Loucy (cell line): ENCODE measurements around the gene MYH15.

Experiments used
- EZH2phosphoT487 ChIP-seq: fragments of 200-600 bp; IDR thresholded peaks from 2 replicates; pipeline ENCODE4 v1.6.1; 2018; ENCODE audit warnings: antibody characterized with exemption, mild to moderate bottlenecking, moderate library complexity, borderline replicate concordance
- TF ChIP-seq, protein P1 (sequence below): fragments of 200-600 bp; sonication (generic); conservative IDR thresholded peaks from 2 replicates; pipeline ENCODE4 v1.5.1; 2014; ENCODE audit warnings: mild to moderate bottlenecking, antibody characterized with exemption, low read length

DNA sequence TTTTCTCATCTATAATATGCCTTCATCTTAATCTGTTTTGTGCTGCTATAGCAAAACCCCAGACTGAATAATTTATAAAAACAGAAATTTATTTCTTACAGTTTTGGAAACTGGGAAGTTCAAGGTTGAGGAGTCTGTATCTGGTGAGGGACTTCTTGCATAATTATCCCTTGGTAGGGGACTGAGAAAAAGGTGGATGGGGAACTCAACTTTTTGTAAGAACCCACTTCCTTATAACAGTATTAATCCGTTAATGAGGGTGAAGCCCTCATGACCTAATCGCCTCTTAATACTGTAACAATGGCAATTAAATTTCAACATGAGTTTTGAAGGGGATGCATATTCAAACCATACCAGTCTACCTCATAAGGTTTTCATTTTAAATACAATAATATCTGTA, 17.4 kb upstream of the MYH15 start:
- TF ChIP-seq, protein P1, sequence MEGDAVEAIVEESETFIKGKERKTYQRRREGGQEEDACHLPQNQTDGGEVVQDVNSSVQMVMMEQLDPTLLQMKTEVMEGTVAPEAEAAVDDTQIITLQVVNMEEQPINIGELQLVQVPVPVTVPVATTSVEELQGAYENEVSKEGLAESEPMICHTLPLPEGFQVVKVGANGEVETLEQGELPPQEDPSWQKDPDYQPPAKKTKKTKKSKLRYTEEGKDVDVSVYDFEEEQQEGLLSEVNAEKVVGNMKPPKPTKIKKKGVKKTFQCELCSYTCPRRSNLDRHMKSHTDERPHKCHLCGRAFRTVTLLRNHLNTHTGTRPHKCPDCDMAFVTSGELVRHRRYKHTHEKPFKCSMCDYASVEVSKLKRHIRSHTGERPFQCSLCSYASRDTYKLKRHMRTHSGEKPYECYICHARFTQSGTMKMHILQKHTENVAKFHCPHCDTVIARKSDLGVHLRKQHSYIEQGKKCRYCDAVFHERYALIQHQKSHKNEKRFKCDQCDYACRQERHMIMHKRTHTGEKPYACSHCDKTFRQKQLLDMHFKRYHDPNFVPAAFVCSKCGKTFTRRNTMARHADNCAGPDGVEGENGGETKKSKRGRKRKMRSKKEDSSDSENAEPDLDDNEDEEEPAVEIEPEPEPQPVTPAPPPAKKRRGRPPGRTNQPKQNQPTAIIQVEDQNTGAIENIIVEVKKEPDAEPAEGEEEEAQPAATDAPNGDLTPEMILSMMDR, result no peak
- no peak for TF ChIP-seq EZH2phosphoT487
